Activated naive CD8-positive, alpha-beta T cell treated with anti-CD3 and anti-CD28 coated beads for 36 hours (primary cell): ENCODE data around the gene NHS. TPM values are rescaled to one million over a fixed set of nuclear protein-coding genes. Genes with fewer than 3 reads are reported as not detected.

Source experiments
- DNase-seq: peaks from one replicate; pipeline ENCODE4 v3.0.0; 2021
- H3K27ac Mint-ChIP-seq: one replicate; pipeline ENCODE4 v1.8.0; 2022; ENCODE audit warnings: mild to moderate bottlenecking, moderate library complexity, mixed read lengths
- H3K27me3 Mint-ChIP-seq: one replicate; pipeline ENCODE4 v1.8.0; 2022; ENCODE audit warnings: mild to moderate bottlenecking, mixed read lengths
- H3K36me3 Mint-ChIP-seq: one replicate; pipeline ENCODE4 v1.8.0; 2021; ENCODE audit warnings: mild to moderate bottlenecking, mixed read lengths
- H3K4me1 Mint-ChIP-seq: one replicate; pipeline ENCODE4 v1.8.0; 2021; ENCODE audit warnings: mixed read lengths
- H3K4me3 Mint-ChIP-seq: one replicate; pipeline ENCODE4 v1.8.0; 2022; ENCODE audit warnings: mild to moderate bottlenecking, moderate library complexity, mixed read lengths
- H3K9me3 Mint-ChIP-seq: one replicate; pipeline ENCODE4 v1.8.0; 2022; ENCODE audit warnings: mixed read lengths
- total RNA-seq, 2 experiments: library from RNA; stranded (reverse); gene quantifications; one replicate each; pipeline ENCODE4 v1.2.3, GENCODE V29; 2021

Gene NHS
- 10 to 100 TPM; 25.6 to 25.8 TPM for total RNA-seq

DNA sequence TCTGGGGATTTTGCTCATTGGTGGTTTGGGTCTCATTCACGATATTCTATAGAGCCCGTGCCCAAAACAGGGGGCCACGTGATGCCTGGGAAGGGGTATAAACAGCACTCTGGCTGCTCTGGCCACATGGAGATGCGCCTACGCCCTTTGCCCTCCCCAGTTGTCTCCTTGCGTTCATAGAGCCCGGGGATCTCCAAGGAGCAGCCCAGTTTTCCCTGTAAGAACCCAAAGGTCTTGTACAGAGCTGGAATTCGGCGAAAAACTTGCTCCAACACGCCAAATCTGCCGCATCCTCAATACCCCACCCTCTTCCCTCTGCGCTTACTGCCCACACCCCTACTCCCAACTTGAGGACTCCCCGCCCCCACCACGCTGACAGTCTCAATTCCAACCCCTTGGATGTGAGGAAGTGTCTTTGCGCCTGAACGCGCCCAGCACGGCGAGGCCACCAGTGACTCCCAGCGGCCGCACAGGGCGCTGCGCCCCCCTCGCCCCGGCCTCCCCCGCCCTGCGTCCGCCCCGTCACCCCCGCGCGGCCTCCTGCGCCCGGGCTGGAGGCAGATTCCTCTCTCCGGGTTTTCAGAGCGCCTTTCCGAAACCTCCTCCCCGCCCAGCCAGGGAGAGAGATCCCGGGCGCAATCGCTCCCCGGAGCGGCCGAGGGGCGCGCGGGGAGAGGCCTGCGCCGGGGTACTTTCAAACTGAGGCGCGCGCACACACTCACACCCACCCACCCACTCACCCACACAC is at the start of gene NHS:
TSS of gene NHS (plus strand) at position 582 of the 748 bp plus-strand sequence. CDS start 558 bp downstream, outside the sequence.
- peaks cover 2% of the 10 kb centered on the region for H3K36me3 Mint-ChIP-seq
- peaks cover 2% of the 10 kb centered on the region for H3K9me3 Mint-ChIP-seq
- H3K27me3 Mint-ChIP-seq, result peaks cover 55% of the 10 kb centered on the region
- peaks cover 9% of the 10 kb centered on the region for H3K4me1 Mint-ChIP-seq
- H3K27ac Mint-ChIP-seq, result peak within 1 kb of the TSS; percentile 14
- H3K4me3 Mint-ChIP-seq, result peak within 1 kb of the TSS; percentile 73
- peak; percentile 54 for DNase-seq

DNA sequence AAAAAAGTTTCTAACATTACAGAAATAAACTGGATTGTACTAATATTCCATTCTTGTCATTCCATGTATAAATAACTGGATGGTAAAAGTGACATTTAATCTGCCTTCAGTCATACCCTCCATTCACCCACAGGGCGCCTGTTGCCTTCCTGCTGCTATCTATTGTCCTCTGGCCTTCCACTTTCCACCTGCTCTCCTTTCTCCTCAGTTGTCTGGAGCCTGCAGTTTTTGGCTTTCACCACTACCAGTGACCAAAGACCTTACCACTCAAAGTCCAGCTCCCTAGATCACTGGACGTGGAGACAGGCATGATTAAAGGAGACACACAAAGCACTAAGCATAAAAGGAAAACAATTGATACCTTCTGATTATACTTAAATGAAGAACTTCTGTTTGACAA is 46.2 kb upstream of the NHS start:
- peaks cover 1% of the 10 kb centered on the region for H3K27me3 Mint-ChIP-seq
- H3K36me3 Mint-ChIP-seq, result no peaks in the 10 kb centered on the region
- no peaks in the 10 kb centered on the region for H3K4me1 Mint-ChIP-seq
- no peak overlapping the region for H3K27ac Mint-ChIP-seq
- no peaks in the 10 kb centered on the region for H3K9me3 Mint-ChIP-seq
- H3K4me3 Mint-ChIP-seq, result no peak overlapping the region
- DNase-seq, result no peak

DNA sequence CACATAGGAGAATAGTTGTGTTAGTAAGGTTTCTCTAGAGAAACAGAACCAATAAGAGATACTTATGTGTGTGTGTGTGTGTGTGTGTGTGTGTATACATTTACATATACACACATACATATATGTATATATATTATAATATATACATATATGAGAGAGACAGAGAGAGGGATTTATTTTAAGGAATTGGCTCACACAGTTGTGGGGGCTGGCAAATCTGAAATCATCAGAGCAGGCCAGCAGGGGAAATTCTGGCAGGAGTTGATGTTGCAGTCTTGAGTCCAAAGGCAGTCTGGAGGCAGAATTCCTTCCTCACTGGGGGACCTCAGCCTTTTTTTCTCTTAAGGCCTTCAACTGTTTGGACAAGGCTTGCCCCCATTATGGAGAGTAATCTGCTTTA is 38.6 kb upstream of the NHS start:
- Mint-ChIP-seq H3K4me3 (no peak overlapping the region), H3K27ac (no peak overlapping the region), H3K9me3 (no peaks in the 10 kb centered on the region), H3K36me3 (no peaks in the 10 kb centered on the region), H3K27me3 (no peaks in the 10 kb centered on the region), H3K4me1 (no peaks in the 10 kb centered on the region)
- no peak for DNase-seq

DNA sequence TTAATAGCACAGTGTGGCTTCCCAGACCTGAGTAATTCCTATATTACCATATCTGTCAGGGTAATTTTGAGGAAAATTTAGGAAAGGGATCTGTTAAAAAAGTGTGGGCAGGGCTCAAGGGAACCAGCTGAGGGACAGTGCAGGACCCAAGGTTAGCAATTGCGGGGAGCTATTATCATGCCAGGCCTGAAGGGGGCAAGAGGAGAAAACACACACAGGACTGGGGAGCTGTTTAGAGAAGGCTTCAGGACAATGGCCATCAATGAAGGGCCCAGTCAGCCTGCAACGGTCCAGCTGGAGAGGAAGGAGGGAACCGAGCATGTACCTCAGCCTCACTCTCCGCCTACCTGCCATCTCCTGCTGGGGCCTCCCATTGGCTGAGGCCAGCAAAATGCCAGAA is 19.0 kb upstream of the NHS start:
- peaks cover 4% of the 10 kb centered on the region for H3K4me1 Mint-ChIP-seq
- H3K9me3 Mint-ChIP-seq, result peaks cover 4% of the 10 kb centered on the region
- no peak overlapping the region for H3K4me3 Mint-ChIP-seq
- no peak for DNase-seq
- H3K27me3 Mint-ChIP-seq, result peaks cover 13% of the 10 kb centered on the region
- H3K36me3 Mint-ChIP-seq, result no peaks in the 10 kb centered on the region
- no peak overlapping the region for H3K27ac Mint-ChIP-seq

DNA sequence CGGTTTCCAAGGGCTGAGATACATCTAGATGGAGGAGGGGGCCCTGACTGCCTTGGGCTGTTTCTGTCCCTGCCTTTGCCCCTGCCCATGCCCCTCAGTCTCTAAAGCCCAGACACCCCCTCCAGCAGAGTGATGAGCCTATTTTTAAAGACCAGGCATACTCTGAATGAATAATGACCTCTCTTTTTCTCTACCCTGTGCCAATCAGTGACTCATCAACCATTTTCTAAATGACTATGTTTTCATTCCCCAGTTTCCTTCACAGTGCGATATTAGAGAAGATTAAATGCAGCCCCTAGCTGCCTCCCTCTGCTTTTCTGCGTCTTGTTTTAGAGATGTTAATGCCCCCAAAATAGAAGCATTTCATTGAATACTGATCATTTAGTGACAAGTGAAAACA is 15.5 kb upstream of the NHS start:
- H3K27me3 Mint-ChIP-seq, result peaks cover 9% of the 10 kb centered on the region
- peaks cover 4% of the 10 kb centered on the region for H3K4me1 Mint-ChIP-seq
- no peak overlapping the region for H3K4me3 Mint-ChIP-seq
- H3K27ac Mint-ChIP-seq, result no peak overlapping the region
- DNase-seq, result no peak
- H3K9me3 Mint-ChIP-seq, result no peaks in the 10 kb centered on the region
- no peaks in the 10 kb centered on the region for H3K36me3 Mint-ChIP-seq

DNA sequence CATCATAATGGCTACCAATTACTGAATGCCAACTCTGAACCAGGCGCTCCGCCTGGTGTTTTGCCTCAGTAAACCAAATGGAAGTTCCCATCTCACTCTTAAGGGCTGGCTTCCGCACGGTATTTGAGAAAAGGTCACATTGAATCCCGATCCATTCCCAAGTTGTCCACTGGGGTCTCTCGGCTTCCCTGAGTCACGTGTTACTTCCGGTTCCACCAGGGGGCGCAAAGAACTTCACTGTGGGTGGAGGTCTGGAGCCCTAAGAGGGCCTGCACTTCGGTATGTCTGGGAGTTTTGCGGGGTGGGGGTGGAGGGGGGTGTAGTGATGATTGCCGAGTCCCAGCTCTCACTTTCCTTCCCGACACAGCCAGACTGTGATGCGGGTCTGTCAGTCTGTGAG is 13.4 kb upstream of the NHS start:
- peaks cover 17% of the 10 kb centered on the region for H3K27me3 Mint-ChIP-seq
- H3K9me3 Mint-ChIP-seq, result no peaks in the 10 kb centered on the region
- H3K27ac Mint-ChIP-seq, result no peak overlapping the region
- peak; percentile 2 for DNase-seq
- no peaks in the 10 kb centered on the region for H3K36me3 Mint-ChIP-seq
- H3K4me3 Mint-ChIP-seq, result no peak overlapping the region
- peaks cover 4% of the 10 kb centered on the region for H3K4me1 Mint-ChIP-seq

DNA sequence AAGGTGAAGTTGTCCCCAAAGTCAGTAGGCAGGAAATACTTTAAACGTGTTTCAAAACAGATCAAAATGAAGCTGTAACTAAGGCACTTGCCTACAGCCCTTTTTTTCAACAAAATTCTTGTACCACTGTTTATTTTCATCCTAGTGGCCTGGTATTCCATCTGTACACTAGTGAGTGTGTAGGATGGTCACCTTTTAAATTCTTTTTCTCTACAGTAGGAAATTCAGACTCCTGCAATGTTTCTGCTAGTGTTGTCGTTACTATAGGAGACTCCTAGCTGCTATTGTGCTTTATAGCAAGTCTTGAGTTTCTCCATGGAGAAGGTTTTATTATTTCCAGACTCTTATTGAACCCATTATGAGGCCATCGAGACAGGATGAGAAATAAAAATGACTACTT is 7.0 kb upstream of the NHS start:
- no peaks in the 10 kb centered on the region for H3K4me1 Mint-ChIP-seq
- no peak overlapping the region for H3K4me3 Mint-ChIP-seq
- H3K27ac Mint-ChIP-seq, result no peak overlapping the region
- no peaks in the 10 kb centered on the region for H3K9me3 Mint-ChIP-seq
- no peak for DNase-seq
- no peaks in the 10 kb centered on the region for H3K36me3 Mint-ChIP-seq
- peaks cover 50% of the 10 kb centered on the region for H3K27me3 Mint-ChIP-seq

DNA sequence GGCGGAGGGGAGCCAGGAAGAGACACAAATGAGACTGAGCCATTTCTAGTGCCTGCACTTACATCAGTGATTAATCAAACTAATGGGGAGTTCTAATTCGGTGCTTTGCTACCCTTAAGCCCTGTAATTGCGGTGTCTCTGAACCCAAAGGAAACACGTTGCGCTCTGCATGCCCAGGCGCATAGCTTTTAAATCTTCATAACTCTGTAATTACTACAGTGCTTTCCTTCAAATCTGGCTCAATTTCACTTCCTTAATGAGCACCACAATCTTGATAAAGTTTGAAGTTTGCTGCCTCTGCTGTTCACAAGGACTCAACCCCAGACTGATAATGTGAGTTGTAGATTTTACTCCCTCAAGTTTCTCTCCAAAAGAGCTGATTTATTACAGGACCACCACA is 5.7 kb upstream of the NHS start:
- no peaks in the 10 kb centered on the region for H3K4me1 Mint-ChIP-seq
- H3K9me3 Mint-ChIP-seq, result no peaks in the 10 kb centered on the region
- peaks cover 54% of the 10 kb centered on the region for H3K27me3 Mint-ChIP-seq
- no peak overlapping the region for H3K4me3 Mint-ChIP-seq
- no peak for DNase-seq
- H3K27ac Mint-ChIP-seq, result no peak overlapping the region
- no peaks in the 10 kb centered on the region for H3K36me3 Mint-ChIP-seq

DNA sequence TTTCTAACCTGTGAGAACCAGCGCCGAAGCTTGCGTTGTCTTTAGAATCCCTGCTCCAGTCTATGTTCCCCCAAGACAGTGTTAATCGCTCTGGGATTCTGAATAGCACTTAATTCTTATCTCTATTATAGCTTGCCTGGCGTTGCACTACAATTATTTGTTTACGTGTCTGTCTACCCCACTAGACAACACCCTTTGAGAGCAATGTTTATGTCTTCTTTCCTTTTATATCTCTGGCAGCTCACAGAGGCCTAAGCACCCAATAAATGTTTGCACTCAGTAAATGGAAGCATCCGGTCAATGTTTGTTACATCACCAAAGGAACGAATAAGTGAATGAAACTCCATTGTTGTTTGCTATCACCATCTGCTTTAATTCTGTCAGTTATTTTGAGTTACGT is 4.8 kb upstream of the NHS start:
- peaks cover 3% of the 10 kb centered on the region for H3K4me1 Mint-ChIP-seq
- no peaks in the 10 kb centered on the region for H3K9me3 Mint-ChIP-seq
- H3K27me3 Mint-ChIP-seq, result peaks cover 55% of the 10 kb centered on the region
- no peaks in the 10 kb centered on the region for H3K36me3 Mint-ChIP-seq
- no peak for DNase-seq
- no peak overlapping the region for H3K27ac Mint-ChIP-seq
- H3K4me3 Mint-ChIP-seq, result no peak overlapping the region

DNA sequence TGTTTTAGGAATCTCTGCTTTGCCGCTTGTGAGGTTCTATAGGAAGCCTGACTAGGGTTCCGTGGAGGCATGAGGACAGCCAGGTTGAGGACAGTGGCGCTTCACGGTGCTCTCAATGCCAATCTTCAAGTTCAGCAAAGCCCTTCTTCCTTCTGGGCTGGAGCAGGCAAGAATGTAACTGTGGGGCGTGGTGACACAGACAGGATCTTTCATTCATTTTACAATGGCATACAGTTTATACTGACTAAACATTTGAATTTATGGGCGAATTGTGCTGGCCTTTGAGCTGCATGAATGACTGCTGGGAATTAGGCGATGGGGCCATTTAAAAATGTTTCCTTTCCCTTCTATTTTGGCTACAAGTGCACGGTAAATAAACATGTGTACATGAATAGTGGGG is 2.9 kb upstream of the NHS start:
- H3K27ac Mint-ChIP-seq, result no peak overlapping the region
- no peak for DNase-seq
- no peak overlapping the region for H3K4me3 Mint-ChIP-seq
- H3K36me3 Mint-ChIP-seq, result no peaks in the 10 kb centered on the region
- no peaks in the 10 kb centered on the region for H3K9me3 Mint-ChIP-seq
- H3K4me1 Mint-ChIP-seq, result peaks cover 4% of the 10 kb centered on the region
- peaks cover 52% of the 10 kb centered on the region for H3K27me3 Mint-ChIP-seq

DNA sequence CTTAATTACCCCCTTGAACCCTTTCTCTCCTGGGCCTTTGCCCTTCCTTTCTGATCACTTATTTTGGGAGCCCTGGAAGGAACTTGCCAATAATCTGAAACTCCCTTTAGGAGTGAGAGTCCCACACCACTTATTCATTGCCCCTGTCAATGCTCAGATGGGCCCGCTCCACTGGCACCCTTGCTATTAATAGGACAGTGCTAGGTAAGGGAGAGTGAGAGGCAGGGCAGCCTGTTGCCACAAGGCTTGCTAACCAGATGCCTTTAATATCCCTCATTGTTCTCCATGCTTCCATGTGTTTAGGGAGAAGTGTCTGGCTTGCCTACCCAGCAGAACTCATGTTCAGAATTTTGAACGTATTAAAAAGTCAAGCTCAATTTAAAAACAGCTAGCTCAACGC is 1.7 kb upstream of the NHS start:
- no peak for DNase-seq
- peaks cover 54% of the 10 kb centered on the region for H3K27me3 Mint-ChIP-seq
- no peak overlapping the region for H3K4me3 Mint-ChIP-seq
- H3K4me1 Mint-ChIP-seq, result peaks cover 9% of the 10 kb centered on the region
- H3K27ac Mint-ChIP-seq, result no peak overlapping the region
- no peaks in the 10 kb centered on the region for H3K36me3 Mint-ChIP-seq
- no peaks in the 10 kb centered on the region for H3K9me3 Mint-ChIP-seq

DNA sequence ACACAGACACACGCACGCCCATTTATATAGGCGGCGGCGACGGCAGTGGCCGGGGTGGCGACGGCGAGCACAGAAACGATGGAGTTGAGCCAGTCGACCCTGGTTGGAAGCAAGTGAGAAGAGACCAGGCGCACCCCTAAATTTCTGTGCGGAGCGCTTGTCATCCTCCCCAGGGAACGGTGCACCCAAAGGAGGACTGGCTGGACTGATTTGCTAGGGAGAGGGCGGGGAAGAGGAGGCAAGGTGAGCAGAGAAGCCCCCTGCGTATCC is 302 bp downstream of the NHS start:
- peaks cover 9% of the 10 kb centered on the region for H3K4me1 Mint-ChIP-seq
- H3K4me3 Mint-ChIP-seq, result peak overlapping the region; percentile 65
- H3K9me3 Mint-ChIP-seq, result peaks cover 5% of the 10 kb centered on the region
- H3K27me3 Mint-ChIP-seq, result peaks cover 55% of the 10 kb centered on the region
- H3K27ac Mint-ChIP-seq, result no peak overlapping the region
- H3K36me3 Mint-ChIP-seq, result peaks cover 5% of the 10 kb centered on the region
- DNase-seq, result no peak

DNA sequence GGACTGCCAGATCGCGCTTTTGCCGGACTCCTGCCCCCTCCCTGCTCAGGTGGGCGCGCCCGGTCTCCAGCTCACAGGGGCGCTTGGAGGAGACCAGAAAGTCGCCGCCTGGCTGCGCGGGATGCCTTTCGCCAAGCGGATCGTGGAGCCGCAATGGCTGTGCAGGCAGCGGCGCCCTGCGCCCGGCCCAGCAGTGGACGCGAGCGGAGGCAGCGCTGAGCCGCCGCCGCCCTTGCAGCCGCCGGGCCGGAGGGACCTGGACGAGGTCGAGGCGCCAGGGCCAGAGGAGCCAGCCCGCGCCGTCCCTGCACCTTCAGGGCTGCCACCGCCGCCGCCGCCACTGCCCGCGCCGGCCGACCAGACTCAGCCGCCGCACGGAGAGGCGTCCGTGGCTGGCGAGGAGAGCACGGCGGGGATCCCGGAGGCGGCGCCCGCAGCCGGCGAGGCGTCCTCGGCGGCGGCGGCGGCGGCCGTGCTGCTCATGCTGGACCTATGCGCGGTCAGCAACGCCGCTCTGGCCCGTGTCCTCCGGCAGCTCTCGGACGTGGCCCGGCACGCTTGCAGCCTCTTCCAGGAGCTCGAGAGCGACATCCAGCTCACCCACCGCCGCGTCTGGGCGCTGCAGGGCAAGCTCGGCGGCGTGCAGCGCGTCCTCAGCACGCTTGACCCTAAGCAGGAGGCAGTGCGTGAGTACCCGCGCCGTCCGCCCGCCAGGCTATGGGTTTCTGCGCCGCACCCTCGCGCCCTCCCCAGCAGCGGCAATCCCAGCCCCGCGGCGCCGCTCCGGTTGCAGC is 834 bp downstream of the NHS start:
- H3K36me3 Mint-ChIP-seq, result peaks cover 5% of the 10 kb centered on the region
- peaks cover 56% of the 10 kb centered on the region for H3K27me3 Mint-ChIP-seq
- H3K4me1 Mint-ChIP-seq, result peaks cover 9% of the 10 kb centered on the region
- DNase-seq, result peak; percentile 8
- no peak overlapping the region for H3K27ac Mint-ChIP-seq
- H3K9me3 Mint-ChIP-seq, result peaks cover 8% of the 10 kb centered on the region
- H3K4me3 Mint-ChIP-seq, result peak overlapping the region; percentile 73

DNA sequence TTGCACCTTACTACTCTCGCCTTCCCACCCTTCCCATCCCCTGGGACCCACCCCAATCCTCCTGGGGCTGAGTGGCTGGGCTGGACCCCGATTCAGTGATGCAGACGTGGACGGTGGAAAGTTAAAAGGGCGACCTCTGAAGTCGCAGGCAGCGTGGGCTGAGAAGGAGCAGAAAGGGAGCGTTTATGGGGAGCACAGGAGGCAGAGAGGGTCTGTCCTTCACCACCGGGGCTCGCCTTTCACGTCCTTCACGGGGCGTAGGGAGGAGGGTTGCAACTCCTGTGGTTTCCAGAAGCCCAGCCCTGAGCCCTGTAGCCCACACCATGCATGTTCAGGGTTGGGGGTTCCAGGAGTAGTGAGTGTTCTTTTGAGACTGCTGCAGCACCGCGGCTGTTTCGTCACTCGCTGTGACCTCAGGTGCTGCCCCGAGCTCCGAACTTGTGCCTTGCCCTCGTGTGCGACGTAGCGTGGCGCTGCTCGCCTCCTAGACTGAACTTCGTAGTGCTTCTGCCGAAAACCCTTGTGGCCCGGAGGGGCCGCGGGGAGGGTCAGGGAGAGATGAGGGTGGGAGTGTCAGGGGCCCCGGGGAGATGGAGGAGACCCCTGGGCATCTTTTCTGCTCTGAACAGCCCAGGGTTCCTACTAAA is 1.6 kb downstream of the NHS start:
- Mint-ChIP-seq H3K4me3 (peak overlapping the region; percentile 73), H3K27me3 (peaks cover 60% of the 10 kb centered on the region)
- DNase-seq, result peak; percentile 27

DNA sequence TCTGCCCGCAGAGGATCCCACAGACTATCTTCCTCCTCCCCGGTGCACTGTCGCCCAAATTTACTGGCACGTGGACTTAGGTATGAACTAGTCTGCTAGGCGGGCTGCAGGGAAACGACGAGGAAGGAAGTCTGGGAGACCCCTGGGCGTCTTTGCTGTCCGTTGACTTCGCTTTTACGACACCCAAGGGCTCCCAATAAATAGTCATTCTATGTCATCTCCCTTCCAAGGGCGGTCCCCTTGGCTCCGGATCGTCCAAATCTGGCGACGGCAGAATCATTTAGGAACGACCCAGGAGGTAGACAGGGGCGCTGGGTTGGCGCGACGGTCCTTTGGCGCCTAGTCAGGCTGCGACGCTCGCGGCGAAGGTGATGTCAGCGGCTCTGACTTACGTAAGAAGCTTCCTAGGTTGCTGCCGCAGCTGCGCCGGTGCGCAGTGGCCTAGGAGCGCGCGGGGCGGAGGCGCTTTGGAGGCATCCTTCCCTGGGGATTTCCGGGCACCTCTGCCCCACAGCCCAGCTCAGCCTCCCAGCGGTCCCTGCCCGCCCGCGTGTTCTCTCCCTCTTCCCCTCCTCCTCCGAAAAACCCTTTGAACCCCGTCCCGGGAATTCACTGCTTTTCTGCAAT is 2.2 kb downstream of the NHS start:
- Mint-ChIP-seq H3K36me3 (peaks cover 9% of the 10 kb centered on the region), H3K4me3 (peak overlapping the region; percentile 73), H3K9me3 (peaks cover 11% of the 10 kb centered on the region), H3K27me3 (peaks cover 63% of the 10 kb centered on the region), H3K27ac (peak overlapping the region; percentile 77), H3K4me1 (peaks cover 10% of the 10 kb centered on the region)
- DNase-seq, result peak; percentile 55

More for the DNA sequence above, 1.6 kb downstream of the NHS start:
- Mint-ChIP-seq H3K27ac (peak overlapping the region; percentile 77), H3K36me3 (peaks cover 5% of the 10 kb centered on the region), H3K4me1 (peaks cover 9% of the 10 kb centered on the region), H3K9me3 (peaks cover 8% of the 10 kb centered on the region)
